ENCODE measurements around the gene MYLK. TPM values are rescaled to one million over a fixed set of nuclear protein-coding genes. Genes with fewer than 3 reads are reported as not detected.
"Not testable (repeated sequence)": the region's sequence is repeated elsewhere in the genome, so short reads cannot be mapped to it uniquely, and the experiment has no call there.

MYLK gene
- total and polyA plus RNA-seq, 8 donors, result 35.1 to 916 (median 340) TPM

DNA sequence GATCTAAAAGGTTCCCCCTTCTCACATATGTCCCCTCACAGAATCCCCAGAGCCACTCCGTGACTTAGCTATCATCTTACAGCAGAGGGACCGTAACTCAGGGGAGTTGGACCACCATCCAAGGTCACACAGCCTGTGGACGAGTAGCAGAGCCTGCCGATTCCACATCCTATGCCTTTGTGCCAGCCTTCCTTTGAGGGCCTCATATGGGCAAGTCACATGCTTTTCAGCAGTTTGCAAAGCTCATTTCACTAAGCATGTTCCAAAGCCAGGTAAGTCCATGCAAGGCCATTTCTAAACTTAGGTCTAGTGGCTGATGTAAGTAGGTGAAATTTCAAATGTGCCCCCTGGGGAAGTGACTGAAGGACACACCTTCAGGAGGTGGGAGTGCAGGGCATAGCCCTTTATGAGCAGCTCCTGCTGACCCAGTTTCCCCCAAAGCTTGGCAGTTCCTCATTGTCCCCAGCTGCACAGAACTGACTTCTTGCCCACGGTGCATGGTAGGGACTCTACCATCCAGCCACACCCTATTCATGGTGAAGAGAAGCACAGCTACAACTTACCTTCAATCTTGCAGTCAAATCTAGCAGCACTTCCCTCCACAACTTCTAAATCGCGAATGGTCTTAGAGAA lies 265.9 kb downstream of the MYLK start:
- Histone ChIP-seq H3K27me3 (no peaks in the 10 kb centered on the region), H3K27ac (peak overlapping the region in 4 of 5 donors; percentile 75 to 86 (median 82)), H3K36me3 (peaks cover 0 to 35% (median 18%) of the 10 kb centered on the region in 4 donors), H3K4me1 (peaks cover 14 to 56% (median 32%) of the 10 kb centered on the region in 4 donors), H3K4me3 (peak overlapping the region; percentile 30 to 50 (median 32)), H3K9me3 (no peaks in the 10 kb centered on the region)
- no peak for DNase-seq
- TF ChIP-seq, protein P1, sequence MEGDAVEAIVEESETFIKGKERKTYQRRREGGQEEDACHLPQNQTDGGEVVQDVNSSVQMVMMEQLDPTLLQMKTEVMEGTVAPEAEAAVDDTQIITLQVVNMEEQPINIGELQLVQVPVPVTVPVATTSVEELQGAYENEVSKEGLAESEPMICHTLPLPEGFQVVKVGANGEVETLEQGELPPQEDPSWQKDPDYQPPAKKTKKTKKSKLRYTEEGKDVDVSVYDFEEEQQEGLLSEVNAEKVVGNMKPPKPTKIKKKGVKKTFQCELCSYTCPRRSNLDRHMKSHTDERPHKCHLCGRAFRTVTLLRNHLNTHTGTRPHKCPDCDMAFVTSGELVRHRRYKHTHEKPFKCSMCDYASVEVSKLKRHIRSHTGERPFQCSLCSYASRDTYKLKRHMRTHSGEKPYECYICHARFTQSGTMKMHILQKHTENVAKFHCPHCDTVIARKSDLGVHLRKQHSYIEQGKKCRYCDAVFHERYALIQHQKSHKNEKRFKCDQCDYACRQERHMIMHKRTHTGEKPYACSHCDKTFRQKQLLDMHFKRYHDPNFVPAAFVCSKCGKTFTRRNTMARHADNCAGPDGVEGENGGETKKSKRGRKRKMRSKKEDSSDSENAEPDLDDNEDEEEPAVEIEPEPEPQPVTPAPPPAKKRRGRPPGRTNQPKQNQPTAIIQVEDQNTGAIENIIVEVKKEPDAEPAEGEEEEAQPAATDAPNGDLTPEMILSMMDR (IDR thresholded peaks at IDR 0.05), result no peak
- TF ChIP-seq POLR2AphosphoS5 (IDR thresholded peaks at IDR 0.05), result peak in 2 of 3 donors; percentile 2 to 3
- intact Hi-C loops (cut with DNase I; ENCODE audit: low total_unique reads), result no loop called here
- 51 to 64% (median 59%) methylated on average over 7 of the region's 7 CpGs for WGBS, 5 donors

- 71 to 96% (median 89%) methylated on average over 6 of the region's 6 CpGs for WGBS, 5 donors
These were observed 267.5 kb downstream of the MYLK start for GRCh38 chr3:123616593-123616992.

DNA sequence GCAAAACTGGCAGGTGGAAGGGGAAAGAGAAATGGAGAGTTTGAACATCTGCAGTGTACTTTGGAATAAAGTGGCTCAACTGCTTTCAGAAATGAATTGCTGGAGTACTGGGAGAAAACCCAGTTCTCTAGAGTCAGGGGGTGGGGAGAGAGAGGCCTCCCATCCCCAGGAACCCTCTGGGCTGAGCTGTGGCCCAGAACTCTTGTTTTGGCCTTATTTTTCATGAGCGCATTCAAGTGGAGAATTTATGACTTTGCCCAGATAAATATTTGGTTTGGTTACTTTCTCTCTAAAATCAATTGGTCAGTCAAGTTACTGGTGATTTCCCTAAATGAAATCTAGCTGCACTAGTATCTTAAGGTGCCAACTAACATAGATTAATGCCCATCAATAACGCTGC lies 270.6 kb downstream of the MYLK start:
- H3K27ac ChIP-seq, result no peak overlapping the region
- no peak overlapping the region for H3K4me3 ChIP-seq
- H3K36me3 ChIP-seq, result peaks cover 0 to 49% (median 36%) of the 10 kb centered on the region in 4 donors

More at GRCh38 chr3:123616593-123616992, 267.5 kb downstream of the MYLK start:
- no peak for DNase-seq
- Histone ChIP-seq H3K4me1 (peaks cover 14 to 52% (median 29%) of the 10 kb centered on the region in 4 donors), H3K27me3 (no peaks in the 10 kb centered on the region), H3K4me3 (peak overlapping the region in 3 of 4 donors; percentile 30 to 50 (median 34)), H3K27ac (no peak overlapping the region), H3K36me3 (peaks cover 0 to 44% (median 30%) of the 10 kb centered on the region in 4 donors), H3K9me3 (no peaks in the 10 kb centered on the region)
- intact Hi-C loops (cut with DNase I; ENCODE audit: low total_unique reads), result no loop called here
- TF ChIP-seq POLR2AphosphoS5 (IDR thresholded peaks at IDR 0.05) (peak in 2 of 3 donors; percentile 17 to 21), POLR2A (IDR thresholded peaks at IDR 0.05) (no peak)

DNA sequence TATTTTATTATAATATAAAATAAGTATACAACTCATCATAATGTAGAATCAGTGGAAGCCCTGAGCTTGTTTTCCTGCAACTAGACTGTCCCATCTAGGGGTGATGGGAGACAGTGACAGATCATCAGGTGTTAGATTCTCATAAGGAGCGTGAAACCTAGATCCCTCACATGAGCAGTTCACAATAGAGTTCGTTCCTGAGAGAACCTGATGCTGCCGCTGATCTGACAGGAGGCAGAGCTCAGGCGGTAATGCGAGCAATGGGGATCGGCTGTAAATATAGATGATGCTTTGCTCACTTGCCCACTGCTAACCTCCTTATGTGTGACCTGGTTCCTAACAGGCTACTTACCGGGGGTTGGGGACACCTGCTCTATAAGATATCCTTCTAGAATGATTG lies 272.5 kb downstream of the MYLK start:
- H3K4me3 ChIP-seq; DNase-seq; H3K27me3 ChIP-seq; H3K9me3 ChIP-seq; intact Hi-C loops (cut with DNase I; ENCODE audit: low total_unique reads): not testable (repeated sequence)
- WGBS, 5 donors, result 90 to 97% (median 96%) methylated on average over 7 of the region's 7 CpGs
- Histone ChIP-seq H3K36me3 (peaks cover 0 to 33% (median 32%) of the 10 kb centered on the region in 4 donors), H3K27ac (peak overlapping the region in 1 of 5 donors; percentile 29), H3K4me1 (peaks cover 0 to 33% (median 5%) of the 10 kb centered on the region in 4 donors)

More for the DNA sequence above, 270.6 kb downstream of the MYLK start:
- TF ChIP-seq EP300 (IDR thresholded peaks at IDR 0.05) (no peak), POLR2A (IDR thresholded peaks at IDR 0.05) (no peak), POLR2AphosphoS5 (IDR thresholded peaks at IDR 0.05) (no peak)
- TF ChIP-seq, protein P1 (IDR thresholded peaks at IDR 0.05), result no peak
- H3K4me1 ChIP-seq, result peaks cover 4 to 42% (median 15%) of the 10 kb centered on the region in 4 donors
- no peak for DNase-seq
- WGBS, 5 donors, result 61 to 74% (median 69%) methylated on average over 2 of the region's 2 CpGs
- intact Hi-C loops (cut with DNase I; ENCODE audit: low total_unique reads), result no loop called here
- H3K27me3 ChIP-seq, result no peaks in the 10 kb centered on the region
- no peaks in the 10 kb centered on the region for H3K9me3 ChIP-seq

GRCh38 chr3:123611082-123611481 lies 273.1 kb downstream of the MYLK start:
- H3K9me3 ChIP-seq, result no peaks in the 10 kb centered on the region
- peaks cover 0 to 33% (median 8%) of the 10 kb centered on the region in 4 donors for H3K4me1 ChIP-seq
- H3K27me3 ChIP-seq, result no peaks in the 10 kb centered on the region
- no peak overlapping the region for H3K27ac ChIP-seq
- TF ChIP-seq POLR2AphosphoS5 (IDR thresholded peaks at IDR 0.05), result no peak
- no peak for TF ChIP-seq POLR2A (IDR thresholded peaks at IDR 0.05)
- TF ChIP-seq EP300 (IDR thresholded peaks at IDR 0.05), result no peak
- TF ChIP-seq, protein P1 (IDR thresholded peaks at IDR 0.05), result no peak
- no peak overlapping the region for H3K4me3 ChIP-seq
- intact Hi-C loops (cut with DNase I; ENCODE audit: low total_unique reads), result no loop called here
- H3K36me3 ChIP-seq, result peaks cover 0 to 33% (median 32%) of the 10 kb centered on the region in 4 donors
- DNase-seq, result no peak

Measured in stomach (tissue), 9 donors.